Erythroblast (primary cell): Measurements from ENCODE around the gene ZNF516.

Experiments used
- GATA1 ChIP-seq: IDR thresholded peaks from 2 replicates; pipeline ENCODE4 v1.6.1; 2011; ENCODE audit warnings: low read depth, mild to moderate bottlenecking, control low read depth, low read length, moderate library complexity
- POLR2A ChIP-seq: IDR thresholded peaks from 2 replicates; pipeline ENCODE4 v1.6.1; 2011; ENCODE audit warnings: mild to moderate bottlenecking, low read length

GRCh38 chr18:76356666-76357065 is 138.4 kb downstream of the ZNF516 start:
- no peak for TF ChIP-seq POLR2A
- TF ChIP-seq GATA1: no peak
